ENCODE results near the gene ANP32E. TPM values are rescaled to one million over a fixed set of nuclear protein-coding genes. Genes with fewer than 3 reads are reported as not detected.

ANP32E gene
- total and polyA plus RNA-seq, 2 experiments from 2014 or later: 14.4 to 55.2 TPM

- Histone ChIP-seq H2AFZ (no peak overlapping the region), H3K9me2 (ENCODE audit: insufficient read depth) (no peaks in the 10 kb centered on the region), H3K4me1 (ENCODE audit: insufficient read depth) (peaks cover 5% of the 10 kb centered on the region; the same call in 1 of the 2 replicates), H3K4me3 (no peak overlapping the region), H3K27ac (no peak overlapping the region), H3K4me2 (ENCODE audit: unreplicated experiment) (no peak overlapping the region), H3K9ac (no peak overlapping the region), H3K27me3 (replicated peaks; ENCODE audit: insufficient read depth) (no peaks in the 10 kb centered on the region; the same call in none of the 2 replicates), H3K79me2 (ENCODE audit: insufficient read depth) (peaks cover 28% of the 10 kb centered on the region), H4K20me1 (ENCODE audit: insufficient read depth) (no peaks in the 10 kb centered on the region), H3K36me3 (ENCODE audit: low read depth) (0 out of 2 replicates have a peak, but pooled peaks cover 10% of the 10 kb centered on the region), H3K9me3 (ENCODE audit: low read depth) (no peaks in the 10 kb centered on the region), H3F3A (ENCODE audit: insufficient read depth) (no peaks in the 10 kb centered on the region)
- in situ Hi-C loops (cut with MboI): no loop called here
- 77 to 84% methylated on average over 6 of the region's 6 CpGs for WGBS, 2 experiments (ENCODE audit: low coverage in 1 of 2, low lambda C conversion rate in 2 of 2, missing lambda C conversion rate in 2 of 2)
- no peak for DNase-seq
- TF ChIP-seq EZH2phosphoT487 (IDR thresholded peaks at IDR 0.05; ENCODE audit: insufficient read depth, low read depth): no peak
- no peak for TF ChIP-seq EZH2 (IDR thresholded peaks at IDR 0.05; ENCODE audit: insufficient read depth, poor library complexity, severe bottlenecking)
Measured at GRCh38 chr1:150263549-150263948, 27.6 kb upstream of the ANP32E start.

GRCh38 chr1:150262388-150263320, 26.7 kb upstream of the ANP32E start:
- no peak overlapping the region for H3K27ac ChIP-seq
- H3K4me2 ChIP-seq (ENCODE audit: unreplicated experiment): no peak overlapping the region
- no peak overlapping the region for H3K4me3 ChIP-seq
- DNase-seq: no peak
- no peaks in the 10 kb centered on the region for H3K9me3 ChIP-seq (ENCODE audit: low read depth)
- H3K9me2 ChIP-seq (ENCODE audit: insufficient read depth): no peaks in the 10 kb centered on the region
- no peaks in the 10 kb centered on the region; the same call in none of the 2 replicates for H3K27me3 ChIP-seq (replicated peaks; ENCODE audit: insufficient read depth)
- H3K4me1 ChIP-seq (ENCODE audit: insufficient read depth): peaks cover 5% of the 10 kb centered on the region; the same call in 1 of the 2 replicates
- H3K36me3 ChIP-seq (ENCODE audit: low read depth): 0 out of 2 replicates have a peak, but pooled peaks cover 10% of the 10 kb centered on the region
- in situ Hi-C loops (cut with MboI): no loop called here
- H3K9ac ChIP-seq: no peak overlapping the region
- H4K20me1 ChIP-seq (ENCODE audit: insufficient read depth): no peaks in the 10 kb centered on the region
- no peaks in the 10 kb centered on the region for H3F3A ChIP-seq (ENCODE audit: insufficient read depth)
- no peak for TF ChIP-seq EZH2phosphoT487 (IDR thresholded peaks at IDR 0.05; ENCODE audit: insufficient read depth, low read depth)
- TF ChIP-seq EZH2 (IDR thresholded peaks at IDR 0.05; ENCODE audit: insufficient read depth, poor library complexity, severe bottlenecking): no peak
- WGBS, 2 experiments (ENCODE audit: low coverage in 1 of 2, low lambda C conversion rate in 2 of 2, missing lambda C conversion rate in 2 of 2): 84 to 91% methylated on average over 6 of the region's 6 CpGs
- H2AFZ ChIP-seq: no peak overlapping the region
- H3K79me2 ChIP-seq (ENCODE audit: insufficient read depth): peaks cover 19% of the 10 kb centered on the region

DNA sequence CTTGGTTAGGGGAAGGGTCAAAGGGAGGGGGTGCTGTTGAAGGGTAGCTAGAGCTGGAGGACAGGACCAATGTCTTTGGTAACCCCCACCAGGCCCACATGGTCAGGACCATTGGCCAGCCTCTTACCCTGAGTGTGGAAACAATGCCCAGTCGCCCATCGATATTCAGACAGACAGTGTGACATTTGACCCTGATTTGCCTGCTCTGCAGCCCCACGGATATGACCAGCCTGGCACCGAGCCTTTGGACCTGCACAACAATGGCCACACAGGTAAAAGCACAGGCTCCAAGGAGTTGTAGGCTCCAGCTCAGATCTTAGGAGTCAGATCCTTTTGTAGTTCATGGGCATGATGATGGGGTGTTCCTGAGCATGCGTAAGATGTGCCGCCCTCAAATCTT, 25.5 kb upstream of the ANP32E start:
- H3K4me2 ChIP-seq (ENCODE audit: unreplicated experiment): no peak overlapping the region
- 92 to 99% methylated on average over 6 of the region's 6 CpGs for WGBS, 2 experiments (ENCODE audit: low coverage in 1 of 2, low lambda C conversion rate in 2 of 2, missing lambda C conversion rate in 2 of 2)
- H3K36me3 ChIP-seq (ENCODE audit: low read depth): 0 out of 2 replicates have a peak, but pooled peaks cover 10% of the 10 kb centered on the region
- no peaks in the 10 kb centered on the region; the same call in none of the 2 replicates for H3K27me3 ChIP-seq (replicated peaks; ENCODE audit: insufficient read depth)
- no peak overlapping the region for H3K4me3 ChIP-seq
- no peak for DNase-seq
- H4K20me1 ChIP-seq (ENCODE audit: insufficient read depth): no peaks in the 10 kb centered on the region
- no peaks in the 10 kb centered on the region for H3K9me3 ChIP-seq (ENCODE audit: low read depth)
- in situ Hi-C loops (cut with MboI): no loop called here
- H3F3A ChIP-seq (ENCODE audit: insufficient read depth): peaks cover 1% of the 10 kb centered on the region; the same call in 1 of the 2 replicates
- peaks cover 6% of the 10 kb centered on the region for H3K79me2 ChIP-seq (ENCODE audit: insufficient read depth)
- H3K9me2 ChIP-seq (ENCODE audit: insufficient read depth): no peaks in the 10 kb centered on the region
- no peak overlapping the region for H3K9ac ChIP-seq
- TF ChIP-seq EZH2phosphoT487 (IDR thresholded peaks at IDR 0.05; ENCODE audit: insufficient read depth, low read depth): no peak
- TF ChIP-seq EZH2 (IDR thresholded peaks at IDR 0.05; ENCODE audit: insufficient read depth, poor library complexity, severe bottlenecking): no peak
- no peak overlapping the region for H3K27ac ChIP-seq
- no peak overlapping the region for H2AFZ ChIP-seq
- H3K4me1 ChIP-seq (ENCODE audit: insufficient read depth): peaks cover 2% of the 10 kb centered on the region

GRCh38 chr1:150259758-150260669, 24.1 kb upstream of the ANP32E start:
- WGBS, 2 experiments (ENCODE audit: low coverage in 1 of 2, low lambda C conversion rate in 2 of 2, missing lambda C conversion rate in 2 of 2): 14 to 21% methylated on average over 11 of the region's 11 CpGs
- H3K4me1 ChIP-seq (ENCODE audit: insufficient read depth): peaks cover 11% of the 10 kb centered on the region
- no peak overlapping the region for H3K4me2 ChIP-seq (ENCODE audit: unreplicated experiment)
- in situ Hi-C loops (cut with MboI): no loop called here
- TF ChIP-seq EZH2 (IDR thresholded peaks at IDR 0.05; ENCODE audit: insufficient read depth, poor library complexity, severe bottlenecking) (peak; percentile 20), EZH2phosphoT487 (IDR thresholded peaks at IDR 0.05; ENCODE audit: insufficient read depth, low read depth) (no peak)
- no peak for DNase-seq
- no peak overlapping the region for H2AFZ ChIP-seq
- H3K9me2 ChIP-seq (ENCODE audit: insufficient read depth): no peaks in the 10 kb centered on the region
- no peaks in the 10 kb centered on the region for H3K79me2 ChIP-seq (ENCODE audit: insufficient read depth)
- no peak overlapping the region for H3K27ac ChIP-seq
- H3K36me3 ChIP-seq (ENCODE audit: low read depth): 0 out of 2 replicates have a peak, but pooled peaks cover 6% of the 10 kb centered on the region
- no peak overlapping the region for H3K4me3 ChIP-seq
- no peak overlapping the region for H3K9ac ChIP-seq
- H3K27me3 ChIP-seq (replicated peaks; ENCODE audit: insufficient read depth): no peaks in the 10 kb centered on the region; the same call in none of the 2 replicates
- no peaks in the 10 kb centered on the region for H3K9me3 ChIP-seq (ENCODE audit: low read depth)
- H3F3A ChIP-seq (ENCODE audit: insufficient read depth): peaks cover 13% of the 10 kb centered on the region
- H4K20me1 ChIP-seq (ENCODE audit: insufficient read depth): no peaks in the 10 kb centered on the region
